HepG2 (cell line): ENCODE measurements around the gene METTL23. TPM values are rescaled to one million over a fixed set of nuclear protein-coding genes. Genes with fewer than 3 reads are reported as not detected.
A peak's percentile ranks its signal among the peaks of the same experiment; 100 is the strongest.

Source experiments
- AGO1 ChIP-seq: fragments of 200-400 bp; formaldehyde crosslinking; IDR thresholded peaks from 2 replicates; pipeline ENCODE4 v1.6.1; 2017; ENCODE audit warnings: mild to moderate bottlenecking, low read depth, low read length, moderate library complexity; ENCODE audit not compliant: poor library complexity, severe bottlenecking
- GATA4 ChIP-seq: sonication (generic); IDR thresholded peaks from 2 replicates; pipeline ENCODE4 v1.6.1; 2016; ENCODE audit warnings: antibody characterized with exemption, low read depth, borderline replicate concordance
- KLF12 ChIP-seq: sonication (generic); formaldehyde crosslinking; IDR thresholded peaks from 2 replicates; pipeline ENCODE4 v1.4.0; 2020; ENCODE audit warnings: missing genetic modification reagents, borderline replicate concordance
- SYNCRIP ChIP-seq: fragments of 200-400 bp; formaldehyde crosslinking; IDR thresholded peaks from 2 replicates; pipeline ENCODE4 v1.6.1; 2018; ENCODE audit warnings: mild to moderate bottlenecking, low read depth, low read length; ENCODE audit not compliant: insufficient read depth
- ZBTB8A ChIP-seq: sonication (generic); formaldehyde crosslinking; IDR thresholded peaks from 2 replicates; pipeline ENCODE4 v1.4.0; 2020; ENCODE audit warnings: mild to moderate bottlenecking, low read depth, missing genetic modification reagents, borderline replicate concordance
- ZNF546 ChIP-seq: sonication (generic); formaldehyde crosslinking; conservative IDR thresholded peaks from 2 replicates; pipeline ENCODE4 v1.8.1; 2023; ENCODE audit warnings: mild to moderate bottlenecking, missing genetic modification reagents
- ZNF558 ChIP-seq: sonication (generic); formaldehyde crosslinking; IDR thresholded peaks from 2 replicates; pipeline ENCODE4 v1.9.0; 2022; ENCODE audit warnings: mild to moderate bottlenecking, missing genetic modification reagents, borderline replicate concordance
- ZNF607 ChIP-seq: sonication (generic); formaldehyde crosslinking; IDR thresholded peaks from 2 replicates; pipeline ENCODE4 v1.5.1; 2020; ENCODE audit warnings: missing genetic modification reagents, mild to moderate bottlenecking, borderline replicate concordance
- ZNF777 ChIP-seq: sonication (generic); formaldehyde crosslinking; IDR thresholded peaks from 2 replicates; pipeline ENCODE4 v1.4.0; 2020; ENCODE audit warnings: missing genetic modification reagents
- polyA plus RNA-seq, 8 experiments: library from polyadenylated mRNA; depleted of rRNA in 3 of 8; stranded (reverse) in 7 of 8; unstranded in 1 of 8; fragments of >200 nt; fragmentation: Illumina TruSeq in 4 of 8; extraction: Trizol in 4 of 8; gene quantifications; 2 replicates each; pipeline versions ENCODE4 v1.2.1 to v1.2.3, GENCODE V29; 2011 to 2016; ENCODE audit warnings: low read depth in 4 of 8, missing spikeins in 1 of 8, mixed read lengths in 1 of 8; ENCODE audit not compliant: insufficient read depth in 1 of 8
- total RNA-seq, 5 experiments: library from RNA; depleted of rRNA; stranded (reverse); fragments of >200 nt; fragmentation: Illumina TruSeq; extraction: Trizol; gene quantifications; 2 replicates each; pipeline ENCODE4 v1.2.3, GENCODE V29; 2016; ENCODE audit warnings: low read depth in 1 of 5
- TF ChIP-seq, protein P1 (sequence below): sonication (generic); formaldehyde crosslinking; IDR thresholded peaks from 2 replicates; pipeline ENCODE4 v1.4.0; 2020; ENCODE audit warnings: missing genetic modification reagents, mild to moderate bottlenecking, borderline replicate concordance
- TF ChIP-seq, protein P2 (sequence below): IDR thresholded peaks from 2 replicates; pipeline ENCODE4 v1.6.1; 2016; ENCODE audit warnings: missing compliant biosample characterization, missing genetic modification reagents, borderline replicate concordance
- TF ChIP-seq, protein P3 (sequence below), 2 experiments: IDR thresholded peaks; 2 replicates each; pipeline ENCODE4 v1.6.1; 2011 to 2012; ENCODE audit warnings: low read length in 2 of 2, borderline replicate concordance in 1 of 2, low read depth in 1 of 2, mild to moderate bottlenecking in 1 of 2, moderate library complexity in 1 of 2
- TF ChIP-seq, protein P4 (sequence below): sonication (generic); formaldehyde crosslinking; IDR thresholded peaks from 2 replicates; pipeline ENCODE4 v1.4.0; 2020; ENCODE audit warnings: missing genetic modification reagents, borderline replicate concordance

Gene METTL23
- total and polyA plus RNA-seq, 2 of the 13 experiments (the other 11 are each of a cell fraction or from before 2014, with no cell fraction given), result 39.9 to 104 TPM

DNA sequence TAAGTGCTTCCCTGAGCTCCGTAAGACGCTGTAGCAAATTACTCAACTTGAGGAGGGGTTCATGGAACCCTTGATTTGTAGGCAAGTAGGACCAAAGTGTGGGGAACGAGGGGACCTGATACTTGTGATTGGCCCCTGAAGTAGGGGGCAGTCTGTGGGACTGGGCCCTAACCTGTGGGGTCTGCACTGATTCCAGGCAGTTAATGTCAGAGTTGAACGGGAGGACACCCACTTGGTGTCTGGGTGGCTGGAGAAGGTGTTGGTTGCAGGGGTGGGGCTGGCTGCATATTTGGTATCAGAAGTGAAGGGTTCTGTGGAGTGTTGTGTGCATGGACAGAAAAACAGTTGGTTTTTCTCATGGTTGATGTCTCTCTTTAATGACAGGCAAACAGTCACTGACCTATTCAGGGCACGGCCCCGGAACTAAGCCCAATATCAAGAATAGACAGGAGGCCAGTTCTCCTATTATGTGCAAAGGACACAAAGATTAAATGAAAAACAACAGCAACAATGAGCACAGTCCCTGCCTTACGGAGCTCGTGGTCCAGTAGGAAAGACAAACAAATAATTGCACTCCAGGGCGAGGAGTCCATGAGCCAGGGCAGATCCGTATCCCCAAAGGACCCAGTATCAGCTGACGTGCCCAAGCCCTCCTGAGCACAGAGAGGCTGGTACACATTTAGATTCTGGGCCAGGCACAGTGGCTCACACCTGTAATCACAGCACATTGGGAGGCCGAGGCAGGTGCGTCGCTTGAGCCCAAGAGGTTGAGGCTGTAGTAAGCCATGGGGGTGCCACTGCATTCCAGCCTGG, 35.1 kb upstream of the METTL23 start (continued):
- TF ChIP-seq, protein P1, sequence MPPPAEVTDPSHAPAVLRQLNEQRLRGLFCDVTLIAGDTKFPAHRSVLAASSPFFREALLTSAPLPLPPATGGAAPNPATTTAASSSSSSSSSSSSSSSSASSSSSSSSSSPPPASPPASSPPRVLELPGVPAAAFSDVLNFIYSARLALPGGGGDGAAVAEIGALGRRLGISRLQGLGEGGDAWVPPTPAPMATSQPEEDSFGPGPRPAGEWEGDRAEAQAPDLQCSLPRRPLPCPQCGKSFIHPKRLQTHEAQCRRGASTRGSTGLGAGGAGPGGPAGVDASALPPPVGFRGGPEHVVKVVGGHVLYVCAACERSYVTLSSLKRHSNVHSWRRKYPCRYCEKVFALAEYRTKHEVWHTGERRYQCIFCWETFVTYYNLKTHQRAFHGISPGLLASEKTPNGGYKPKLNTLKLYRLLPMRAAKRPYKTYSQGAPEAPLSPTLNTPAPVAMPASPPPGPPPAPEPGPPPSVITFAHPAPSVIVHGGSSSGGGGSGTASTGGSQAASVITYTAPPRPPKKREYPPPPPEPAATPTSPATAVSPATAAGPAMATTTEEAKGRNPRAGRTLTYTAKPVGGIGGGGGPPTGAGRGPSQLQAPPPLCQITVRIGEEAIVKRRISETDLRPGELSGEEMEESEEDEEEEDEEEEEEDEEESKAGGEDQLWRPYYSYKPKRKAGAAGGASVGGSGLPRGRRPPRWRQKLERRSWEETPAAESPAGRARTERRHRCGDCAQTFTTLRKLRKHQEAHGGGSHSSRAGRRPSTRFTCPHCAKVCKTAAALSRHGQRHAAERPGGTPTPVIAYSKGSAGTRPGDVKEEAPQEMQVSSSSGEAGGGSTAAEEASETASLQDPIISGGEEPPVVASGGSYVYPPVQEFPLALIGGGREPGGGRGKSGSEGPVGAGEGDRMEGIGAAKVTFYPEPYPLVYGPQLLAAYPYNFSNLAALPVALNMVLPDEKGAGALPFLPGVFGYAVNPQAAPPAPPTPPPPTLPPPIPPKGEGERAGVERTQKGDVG (CRISPR knock-in tag), result 0 out of 2 replicates have a peak, but pooled peaks have one; percentile 67
- TF ChIP-seq ZNF546 (CRISPR knock-in tag), result peak; percentile 47; the same call in 1 of the 2 replicates
- TF ChIP-seq AGO1, result no peak
- TF ChIP-seq GATA4, result no peak
- TF ChIP-seq ZNF558 (CRISPR knock-in tag), result no peak
- TF ChIP-seq ZNF607 (CRISPR knock-in tag), result peak; percentile 28
- TF ChIP-seq, protein P2, sequence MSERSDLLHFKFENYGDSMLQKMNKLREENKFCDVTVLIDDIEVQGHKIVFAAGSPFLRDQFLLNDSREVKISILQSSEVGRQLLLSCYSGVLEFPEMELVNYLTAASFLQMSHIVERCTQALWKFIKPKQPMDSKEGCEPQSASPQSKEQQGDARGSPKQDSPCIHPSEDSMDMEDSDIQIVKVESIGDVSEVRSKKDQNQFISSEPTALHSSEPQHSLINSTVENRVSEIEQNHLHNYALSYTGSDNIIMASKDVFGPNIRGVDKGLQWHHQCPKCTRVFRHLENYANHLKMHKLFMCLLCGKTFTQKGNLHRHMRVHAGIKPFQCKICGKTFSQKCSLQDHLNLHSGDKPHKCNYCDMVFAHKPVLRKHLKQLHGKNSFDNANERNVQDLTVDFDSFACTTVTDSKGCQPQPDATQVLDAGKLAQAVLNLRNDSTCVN (CRISPR knock-in tag), result peak; percentile 50; the same call in 1 of the 2 replicates
- TF ChIP-seq, protein P3, sequence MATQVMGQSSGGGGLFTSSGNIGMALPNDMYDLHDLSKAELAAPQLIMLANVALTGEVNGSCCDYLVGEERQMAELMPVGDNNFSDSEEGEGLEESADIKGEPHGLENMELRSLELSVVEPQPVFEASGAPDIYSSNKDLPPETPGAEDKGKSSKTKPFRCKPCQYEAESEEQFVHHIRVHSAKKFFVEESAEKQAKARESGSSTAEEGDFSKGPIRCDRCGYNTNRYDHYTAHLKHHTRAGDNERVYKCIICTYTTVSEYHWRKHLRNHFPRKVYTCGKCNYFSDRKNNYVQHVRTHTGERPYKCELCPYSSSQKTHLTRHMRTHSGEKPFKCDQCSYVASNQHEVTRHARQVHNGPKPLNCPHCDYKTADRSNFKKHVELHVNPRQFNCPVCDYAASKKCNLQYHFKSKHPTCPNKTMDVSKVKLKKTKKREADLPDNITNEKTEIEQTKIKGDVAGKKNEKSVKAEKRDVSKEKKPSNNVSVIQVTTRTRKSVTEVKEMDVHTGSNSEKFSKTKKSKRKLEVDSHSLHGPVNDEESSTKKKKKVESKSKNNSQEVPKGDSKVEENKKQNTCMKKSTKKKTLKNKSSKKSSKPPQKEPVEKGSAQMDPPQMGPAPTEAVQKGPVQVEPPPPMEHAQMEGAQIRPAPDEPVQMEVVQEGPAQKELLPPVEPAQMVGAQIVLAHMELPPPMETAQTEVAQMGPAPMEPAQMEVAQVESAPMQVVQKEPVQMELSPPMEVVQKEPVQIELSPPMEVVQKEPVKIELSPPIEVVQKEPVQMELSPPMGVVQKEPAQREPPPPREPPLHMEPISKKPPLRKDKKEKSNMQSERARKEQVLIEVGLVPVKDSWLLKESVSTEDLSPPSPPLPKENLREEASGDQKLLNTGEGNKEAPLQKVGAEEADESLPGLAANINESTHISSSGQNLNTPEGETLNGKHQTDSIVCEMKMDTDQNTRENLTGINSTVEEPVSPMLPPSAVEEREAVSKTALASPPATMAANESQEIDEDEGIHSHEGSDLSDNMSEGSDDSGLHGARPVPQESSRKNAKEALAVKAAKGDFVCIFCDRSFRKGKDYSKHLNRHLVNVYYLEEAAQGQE (IDR thresholded peaks at IDR 0.05; ENCODE audit: borderline replicate concordance in 1 of 2, low read depth in 1 of 2, low read length in 2 of 2), result no peak
- TF ChIP-seq, protein P4, sequence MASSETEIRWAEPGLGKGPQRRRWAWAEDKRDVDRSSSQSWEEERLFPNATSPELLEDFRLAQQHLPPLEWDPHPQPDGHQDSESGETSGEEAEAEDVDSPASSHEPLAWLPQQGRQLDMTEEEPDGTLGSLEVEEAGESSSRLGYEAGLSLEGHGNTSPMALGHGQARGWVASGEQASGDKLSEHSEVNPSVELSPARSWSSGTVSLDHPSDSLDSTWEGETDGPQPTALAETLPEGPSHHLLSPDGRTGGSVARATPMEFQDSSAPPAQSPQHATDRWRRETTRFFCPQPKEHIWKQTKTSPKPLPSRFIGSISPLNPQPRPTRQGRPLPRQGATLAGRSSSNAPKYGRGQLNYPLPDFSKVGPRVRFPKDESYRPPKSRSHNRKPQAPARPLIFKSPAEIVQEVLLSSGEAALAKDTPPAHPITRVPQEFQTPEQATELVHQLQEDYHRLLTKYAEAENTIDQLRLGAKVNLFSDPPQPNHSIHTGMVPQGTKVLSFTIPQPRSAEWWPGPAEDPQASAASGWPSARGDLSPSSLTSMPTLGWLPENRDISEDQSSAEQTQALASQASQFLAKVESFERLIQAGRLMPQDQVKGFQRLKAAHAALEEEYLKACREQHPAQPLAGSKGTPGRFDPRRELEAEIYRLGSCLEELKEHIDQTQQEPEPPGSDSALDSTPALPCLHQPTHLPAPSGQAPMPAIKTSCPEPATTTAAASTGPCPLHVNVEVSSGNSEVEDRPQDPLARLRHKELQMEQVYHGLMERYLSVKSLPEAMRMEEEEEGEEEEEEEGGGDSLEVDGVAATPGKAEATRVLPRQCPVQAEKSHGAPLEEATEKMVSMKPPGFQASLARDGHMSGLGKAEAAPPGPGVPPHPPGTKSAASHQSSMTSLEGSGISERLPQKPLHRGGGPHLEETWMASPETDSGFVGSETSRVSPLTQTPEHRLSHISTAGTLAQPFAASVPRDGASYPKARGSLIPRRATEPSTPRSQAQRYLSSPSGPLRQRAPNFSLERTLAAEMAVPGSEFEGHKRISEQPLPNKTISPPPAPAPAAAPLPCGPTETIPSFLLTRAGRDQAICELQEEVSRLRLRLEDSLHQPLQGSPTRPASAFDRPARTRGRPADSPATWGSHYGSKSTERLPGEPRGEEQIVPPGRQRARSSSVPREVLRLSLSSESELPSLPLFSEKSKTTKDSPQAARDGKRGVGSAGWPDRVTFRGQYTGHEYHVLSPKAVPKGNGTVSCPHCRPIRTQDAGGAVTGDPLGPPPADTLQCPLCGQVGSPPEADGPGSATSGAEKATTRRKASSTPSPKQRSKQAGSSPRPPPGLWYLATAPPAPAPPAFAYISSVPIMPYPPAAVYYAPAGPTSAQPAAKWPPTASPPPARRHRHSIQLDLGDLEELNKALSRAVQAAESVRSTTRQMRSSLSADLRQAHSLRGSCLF, result no peak
- no peak for TF ChIP-seq SYNCRIP
- TF ChIP-seq ZBTB8A (CRISPR knock-in tag), result no peak
- no peak for TF ChIP-seq KLF12 (CRISPR knock-in tag)
- TF ChIP-seq ZNF777 (CRISPR knock-in tag), result no peak
